ENCODE results near the gene WDR74.

- TF ChIP-seq CTCF (conservative IDR thresholded peaks at IDR 0.05), result no peak
- TF ChIP-seq EZH2 (IDR thresholded peaks at IDR 0.05; ENCODE audit: low read depth), result no peak
These were observed 4.1 kb downstream of the WDR74 start for GRCh38 chr11:62835336-62835735.
